Measurements from ENCODE around the gene KIF24. TPM values are rescaled to one million over a fixed set of nuclear protein-coding genes. Genes with fewer than 3 reads are reported as not detected.
A peak's percentile ranks its signal among the peaks of the same experiment; 100 is the strongest.
"Not testable (repeated sequence)": the region's sequence is repeated elsewhere in the genome, so short reads cannot be mapped to it uniquely, and the experiment has no call there.

KIF24 gene
- total RNA-seq, 2 donors from 2014 or later = 3.4 to 8.7 TPM

DNA sequence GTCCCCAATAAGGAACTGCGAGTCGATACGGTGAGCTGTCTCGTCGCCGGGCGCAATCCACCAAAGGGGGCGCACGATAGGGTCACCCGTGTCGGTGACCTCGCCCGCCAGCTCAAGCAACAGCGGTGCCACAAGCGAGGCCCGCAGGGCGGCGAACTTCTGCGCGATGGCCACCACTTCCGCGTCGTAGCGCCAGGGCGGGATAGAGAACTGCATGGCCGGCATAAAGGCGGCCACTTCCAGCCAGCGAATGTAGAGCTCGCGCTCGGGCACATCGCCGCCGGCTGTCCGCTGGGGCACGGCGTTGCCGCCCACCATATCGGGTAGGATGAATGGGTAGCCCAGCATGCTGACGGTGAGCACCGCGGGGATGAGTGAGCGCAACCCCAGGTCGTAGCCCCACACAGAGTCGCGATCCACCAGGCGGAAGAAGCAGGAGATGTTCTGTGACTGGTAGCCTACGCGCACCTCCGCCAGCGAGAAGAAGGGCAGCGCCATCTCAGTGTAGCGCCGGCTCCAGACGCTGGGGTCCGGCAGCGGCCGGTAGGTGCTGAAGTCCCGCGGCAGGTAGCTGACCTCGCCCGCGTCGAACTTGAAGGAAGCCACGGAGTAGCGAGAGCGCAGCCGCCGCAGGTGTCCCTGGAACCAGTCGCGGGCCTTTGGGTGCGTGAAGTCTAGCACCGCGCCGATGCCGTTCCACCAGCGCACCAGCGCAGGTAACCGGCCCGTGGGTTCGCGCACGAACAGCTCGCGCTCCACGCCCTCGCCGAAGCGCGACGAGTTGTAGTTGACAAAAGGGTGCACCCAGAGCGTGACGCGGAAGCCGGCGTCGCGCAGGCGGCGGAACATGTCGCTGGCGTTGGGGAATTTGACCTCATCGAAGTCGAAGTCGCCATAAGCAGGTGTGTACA is 42.2 kb upstream of the KIF24 start:
- ATAC-seq (peak; percentile 34 to 45), DNase-seq (ENCODE audit: low spot score) (no peak)
- H3K9me3 Mint-ChIP-seq = no peaks in the 10 kb centered on the region
- H3K27ac Mint-ChIP-seq = no peak overlapping the region
- H3K27me3 Mint-ChIP-seq = no peaks in the 10 kb centered on the region
- peaks cover 7 to 16% of the 10 kb centered on the region in 2 donors for H3K4me1 Mint-ChIP-seq (ENCODE audit: low read depth in 2 of 2)
- H3K4me3 Mint-ChIP-seq = peak overlapping the region; percentile 10
- H3K36me3 Mint-ChIP-seq = no peaks in the 10 kb centered on the region

GRCh38 chr9:34370335-34370969 is 41.4 kb upstream of the KIF24 start:
- Mint-ChIP-seq H3K27ac (no peak overlapping the region), H3K4me1 (ENCODE audit: low read depth in 2 of 2) (peaks cover 0 to 10% of the 10 kb centered on the region in 2 donors), H3K36me3 (no peaks in the 10 kb centered on the region), H3K27me3 (no peaks in the 10 kb centered on the region), H3K9me3 (no peaks in the 10 kb centered on the region), H3K4me3 (no peak overlapping the region)
- DNase-seq (ENCODE audit: low spot score) = no peak
- no peak for ATAC-seq

GRCh38 chr9:34369636-34370035 is 40.6 kb upstream of the KIF24 start:
- DNase-seq (ENCODE audit: low spot score) = no peak
- H3K9me3 Mint-ChIP-seq = no peaks in the 10 kb centered on the region
- H3K36me3 Mint-ChIP-seq = no peaks in the 10 kb centered on the region
- H3K27ac Mint-ChIP-seq = no peak overlapping the region
- H3K4me3 Mint-ChIP-seq = no peak overlapping the region
- H3K27me3 Mint-ChIP-seq = no peaks in the 10 kb centered on the region
- ATAC-seq = no peak
- H3K4me1 Mint-ChIP-seq (ENCODE audit: low read depth in 2 of 2) = peaks cover 0 to 7% of the 10 kb centered on the region in 2 donors

DNA sequence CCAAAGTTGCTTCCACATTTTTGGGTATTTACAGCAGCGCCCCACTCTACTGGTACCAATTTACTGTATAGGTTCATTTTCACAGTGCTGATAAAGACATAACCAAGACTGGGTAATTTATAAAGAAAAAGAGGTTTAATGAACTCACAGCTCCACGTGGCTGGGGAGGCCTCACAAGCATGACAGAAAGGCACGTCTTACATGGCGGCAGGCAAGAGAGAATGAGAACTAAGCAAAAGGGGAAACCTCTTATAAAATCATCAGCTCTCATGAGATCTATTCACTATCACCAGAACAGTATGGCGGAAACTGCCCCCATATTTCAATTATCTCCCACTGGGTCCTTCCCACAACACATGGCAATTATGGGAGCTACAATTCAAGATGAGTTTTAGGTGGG is 39.7 kb upstream of the KIF24 start:
- not testable (repeated sequence) for H3K36me3 Mint-ChIP-seq; DNase-seq (ENCODE audit: low spot score); H3K4me3 Mint-ChIP-seq; H3K27me3 Mint-ChIP-seq; H3K27ac Mint-ChIP-seq; H3K9me3 Mint-ChIP-seq; ATAC-seq
- peaks cover 0 to 11% of the 10 kb centered on the region in 2 donors for H3K4me1 Mint-ChIP-seq (ENCODE audit: low read depth in 2 of 2)

DNA sequence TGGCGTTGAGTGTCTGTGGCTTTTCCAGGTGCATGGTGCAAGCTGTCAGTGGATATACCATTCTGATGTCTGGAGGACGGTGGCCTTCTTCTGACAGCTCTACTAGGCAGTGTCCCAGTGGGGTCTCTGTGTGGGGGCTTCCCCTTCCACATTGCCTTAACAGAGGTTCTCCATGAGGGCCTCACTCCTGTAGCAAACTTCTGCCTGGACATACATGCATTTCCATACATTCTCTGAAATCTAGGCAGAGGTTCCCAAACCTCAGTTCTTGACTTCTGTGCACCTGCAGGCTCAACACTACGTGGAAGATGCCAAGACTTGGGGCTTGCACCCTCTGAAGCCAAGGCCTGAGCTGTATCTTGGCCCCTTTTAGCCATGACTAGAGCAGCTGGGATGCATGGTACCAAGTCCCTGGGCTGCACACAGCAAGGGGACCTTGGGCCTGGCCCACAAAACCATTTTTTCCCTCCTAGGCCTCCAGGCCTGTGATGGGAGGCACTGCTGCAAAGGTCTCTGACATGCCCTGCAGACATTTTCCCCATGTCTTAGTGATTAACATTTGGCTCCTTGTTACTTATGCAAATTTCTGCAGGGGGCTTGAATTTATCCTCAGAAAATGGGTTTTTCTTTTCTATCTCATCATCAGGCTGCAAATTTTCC is 38.8 kb upstream of the KIF24 start:
- not testable (repeated sequence) for H3K36me3 Mint-ChIP-seq; ATAC-seq; DNase-seq (ENCODE audit: low spot score); H3K4me3 Mint-ChIP-seq; H3K27ac Mint-ChIP-seq; H3K27me3 Mint-ChIP-seq; H3K9me3 Mint-ChIP-seq
- H3K4me1 Mint-ChIP-seq (ENCODE audit: low read depth in 2 of 2) = peaks cover 0 to 11% of the 10 kb centered on the region in 2 donors

DNA sequence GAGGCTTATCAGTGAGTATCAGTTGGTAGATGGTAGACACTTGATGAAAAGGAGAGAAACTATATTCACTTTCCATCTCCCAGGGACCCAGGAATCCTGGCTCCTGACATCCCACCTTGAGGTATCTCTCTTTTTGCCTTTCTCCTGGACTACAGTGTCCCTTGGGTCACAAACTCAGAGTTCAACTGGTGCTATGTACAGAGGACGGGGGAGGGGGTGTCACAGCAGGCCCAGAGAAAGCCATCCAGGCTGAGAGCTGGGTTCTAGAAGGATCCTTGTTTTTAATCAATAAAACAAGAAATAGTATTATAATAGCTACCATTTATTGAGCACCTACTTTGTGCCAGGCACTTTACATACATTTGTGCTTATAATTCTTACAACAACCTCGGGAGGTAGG is 37.3 kb upstream of the KIF24 start:
- DNase-seq (ENCODE audit: low spot score) (no peak), ATAC-seq (no peak)
- no peak overlapping the region for H3K27ac Mint-ChIP-seq
- H3K4me1 Mint-ChIP-seq (ENCODE audit: low read depth in 2 of 2) = peaks cover 0 to 11% of the 10 kb centered on the region in 2 donors
- H3K36me3 Mint-ChIP-seq = no peaks in the 10 kb centered on the region
- H3K4me3 Mint-ChIP-seq = no peak overlapping the region
- H3K27me3 Mint-ChIP-seq = no peaks in the 10 kb centered on the region
- H3K9me3 Mint-ChIP-seq = no peaks in the 10 kb centered on the region

GRCh38 chr9:34365282-34365681 is 36.2 kb upstream of the KIF24 start:
- peaks cover 0 to 9% of the 10 kb centered on the region in 2 donors for H3K4me1 Mint-ChIP-seq (ENCODE audit: low read depth in 2 of 2)
- DNase-seq (ENCODE audit: low spot score) (no peak), ATAC-seq (no peak)
- H3K27me3 Mint-ChIP-seq = no peaks in the 10 kb centered on the region
- no peaks in the 10 kb centered on the region for H3K9me3 Mint-ChIP-seq
- H3K4me3 Mint-ChIP-seq = no peak overlapping the region
- no peak overlapping the region for H3K27ac Mint-ChIP-seq
- H3K36me3 Mint-ChIP-seq = no peaks in the 10 kb centered on the region

- H3K9me3 Mint-ChIP-seq = no peaks in the 10 kb centered on the region
- H3K4me3 Mint-ChIP-seq = no peak overlapping the region
- no peaks in the 10 kb centered on the region for H3K36me3 Mint-ChIP-seq
- H3K27me3 Mint-ChIP-seq = no peaks in the 10 kb centered on the region
- peaks cover 0 to 5% of the 10 kb centered on the region in 2 donors for H3K4me1 Mint-ChIP-seq (ENCODE audit: low read depth in 2 of 2)
- H3K27ac Mint-ChIP-seq = no peak overlapping the region
- ATAC-seq (peak in 1 of 2 donors; percentile 33), DNase-seq (ENCODE audit: low spot score) (no peak)
These were observed 34.7 kb upstream of the KIF24 start for GRCh38 chr9:34363619-34364351.

GRCh38 chr9:34362614-34363214 is 33.6 kb upstream of the KIF24 start:
- no peak for ATAC-seq
- Mint-ChIP-seq H3K27me3 (no peaks in the 10 kb centered on the region), H3K4me3 (no peak overlapping the region), H3K9me3 (no peaks in the 10 kb centered on the region), H3K4me1 (ENCODE audit: low read depth in 2 of 2) (peaks cover 0 to 5% of the 10 kb centered on the region in 2 donors), H3K27ac (no peak overlapping the region), H3K36me3 (peaks cover 5% of the 10 kb centered on the region)
- DNase-seq (ENCODE audit: low spot score) = no peak

DNA sequence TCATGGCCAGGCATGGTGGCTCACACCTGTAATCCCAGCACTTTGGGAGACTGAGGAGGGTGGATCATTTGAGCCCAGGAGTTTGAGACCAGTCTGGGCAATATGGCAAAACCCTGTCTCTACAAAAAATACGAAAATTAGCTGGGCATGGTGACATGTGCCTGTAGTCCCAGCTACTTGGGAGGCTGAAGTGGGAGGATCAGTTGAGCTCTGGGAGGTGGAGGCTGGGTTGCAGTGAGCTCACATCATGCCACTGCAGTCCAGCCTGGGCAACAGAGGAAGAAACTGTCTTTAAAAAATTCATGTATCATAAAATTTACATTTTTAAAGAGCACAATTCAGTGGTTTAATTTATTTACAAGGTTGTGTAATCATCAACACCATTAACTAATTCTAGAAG is 23.9 kb upstream of the KIF24 start:
- H3K4me1 Mint-ChIP-seq (ENCODE audit: low read depth in 2 of 2); H3K27ac Mint-ChIP-seq; H3K9me3 Mint-ChIP-seq; H3K27me3 Mint-ChIP-seq; DNase-seq (ENCODE audit: low spot score); H3K4me3 Mint-ChIP-seq; ATAC-seq: not testable (repeated sequence)
- H3K36me3 Mint-ChIP-seq = peaks cover 16% of the 10 kb centered on the region

DNA sequence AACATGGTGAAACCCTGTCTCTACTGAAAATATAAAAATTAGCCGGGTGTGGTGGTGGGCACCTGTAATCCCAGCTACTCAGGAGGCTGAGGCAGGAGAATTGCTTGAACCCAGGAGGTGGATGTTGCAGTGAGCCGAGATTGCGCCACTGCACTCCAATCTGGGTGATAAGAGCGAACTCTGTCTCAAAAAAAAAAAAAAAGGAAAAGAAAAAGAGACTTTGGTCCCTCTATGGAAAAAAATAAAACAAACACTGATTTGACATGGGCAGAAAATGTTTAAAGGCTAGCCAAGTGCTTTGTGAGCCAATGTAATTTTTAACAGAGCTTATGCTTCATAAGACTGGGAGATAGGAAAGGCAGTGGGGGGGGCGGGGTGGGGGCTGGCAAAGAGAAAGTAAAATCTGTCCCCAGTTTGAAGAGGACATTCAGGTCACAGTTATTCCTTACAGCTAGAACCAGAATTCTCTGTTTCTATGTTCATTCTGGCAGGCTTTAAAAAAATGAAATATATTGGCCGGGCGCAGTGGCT is 23.1 kb upstream of the KIF24 start:
- not testable (repeated sequence) for H3K4me3 Mint-ChIP-seq

DNA sequence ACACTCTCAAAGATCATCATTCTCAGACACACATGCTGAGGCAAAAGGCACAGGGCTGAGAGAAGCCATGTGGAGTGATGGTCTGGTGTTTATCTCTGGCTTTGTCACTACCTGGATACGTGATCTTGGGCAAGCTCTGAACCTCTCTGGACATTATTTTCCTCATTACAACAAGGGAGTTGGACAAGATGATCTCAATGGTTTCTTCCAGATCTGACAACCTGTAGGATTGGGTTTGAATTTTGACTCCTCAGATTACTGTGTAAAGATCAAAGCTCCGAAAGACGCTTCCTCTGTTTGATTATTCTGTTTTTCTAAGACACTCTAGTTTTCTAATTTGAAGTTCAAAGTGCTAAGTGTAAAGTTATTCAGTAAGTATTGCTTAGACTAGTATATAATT is 20.3 kb upstream of the KIF24 start:
- Mint-ChIP-seq H3K27ac (no peak overlapping the region), H3K4me1 (ENCODE audit: low read depth in 2 of 2) (no peaks in the 10 kb centered on the region), H3K36me3 (peaks cover 6% of the 10 kb centered on the region), H3K9me3 (no peaks in the 10 kb centered on the region), H3K27me3 (no peaks in the 10 kb centered on the region), H3K4me3 (no peak overlapping the region)
- ATAC-seq (no peak), DNase-seq (ENCODE audit: low spot score) (no peak)

More for the DNA sequence above, 23.1 kb upstream of the KIF24 start:
- not testable (repeated sequence) for H3K27me3 Mint-ChIP-seq; H3K9me3 Mint-ChIP-seq; DNase-seq (ENCODE audit: low spot score); ATAC-seq; H3K4me1 Mint-ChIP-seq (ENCODE audit: low read depth in 2 of 2); H3K27ac Mint-ChIP-seq
- H3K36me3 Mint-ChIP-seq = peaks cover 12% of the 10 kb centered on the region

DNA sequence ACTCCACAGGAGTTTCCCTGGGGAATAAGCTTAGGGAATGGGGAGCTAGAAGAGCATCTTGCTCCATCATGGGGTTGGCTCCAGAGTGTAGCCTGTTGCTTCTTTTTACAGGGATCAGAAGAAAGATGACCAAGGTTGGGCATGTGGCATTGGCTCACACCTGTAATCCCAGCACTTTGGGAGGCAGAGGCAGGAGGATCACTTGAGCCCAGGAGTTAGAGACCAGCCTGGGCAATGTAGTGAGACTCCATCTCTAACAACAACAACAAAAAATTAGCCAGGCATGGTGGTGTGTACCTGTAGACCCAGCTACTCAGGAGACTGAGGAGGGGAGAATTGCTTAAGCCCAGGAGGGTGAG is 18.7 kb upstream of the KIF24 start:
- ATAC-seq (no peak), DNase-seq (ENCODE audit: low spot score) (no peak)
- no peak overlapping the region for H3K4me3 Mint-ChIP-seq
- H3K36me3 Mint-ChIP-seq = peaks cover 6% of the 10 kb centered on the region
- no peaks in the 10 kb centered on the region for H3K4me1 Mint-ChIP-seq (ENCODE audit: low read depth in 2 of 2)
- H3K27ac Mint-ChIP-seq = no peak overlapping the region
- H3K9me3 Mint-ChIP-seq = no peaks in the 10 kb centered on the region
- H3K27me3 Mint-ChIP-seq = no peaks in the 10 kb centered on the region

Data from natural killer cell treated with Interleukin-12 subunit alpha and Interleukin-12 subunit beta and Interleukin-15 and Interleukin-18, amount 100 ng/mL, for 72 hours (primary cell).